H1 (cell line): ENCODE data around the gene NR4A2. TPM values are rescaled to one million over a fixed set of nuclear protein-coding genes. Genes with fewer than 3 reads are reported as not detected.

ENCODE experiments used
- BCL11A ChIP-seq, 2 experiments: IDR thresholded peaks; one replicate each; pipeline ENCODE4 v1.6.1; 2011; ENCODE audit warnings: low read depth in 2 of 2, low read length in 2 of 2, mild to moderate bottlenecking in 2 of 2
- CHD1 ChIP-seq: IDR thresholded peaks from 2 replicates; pipeline ENCODE4 v1.6.1; 2012; ENCODE audit warnings: low read depth, low read length, improper control_type of control experiment
- KDM1A ChIP-seq: fragments of 200-600, 300-600 bp; sonication (generic); IDR thresholded peaks from 2 replicates; pipeline ENCODE4 v1.7.1; 2016; ENCODE audit warnings: mild to moderate bottlenecking, low read length, borderline replicate concordance
- NANOG ChIP-seq: IDR thresholded peaks from 2 replicates; pipeline ENCODE4 v1.6.1; 2011; ENCODE audit warnings: low read length, low read depth, mild to moderate bottlenecking, inconsistent platforms; ENCODE audit not compliant: insufficient read depth, poor library complexity, severe bottlenecking
- SIX5 ChIP-seq: IDR thresholded peaks from 2 replicates; pipeline ENCODE4 v1.6.1; 2011; ENCODE audit warnings: mild to moderate bottlenecking, low read depth, low read length
- YY1 ChIP-seq: IDR thresholded peaks from 2 replicates; pipeline ENCODE4 v1.6.1; 2011; ENCODE audit warnings: low read depth, mild to moderate bottlenecking, low read length
- polyA plus RNA-seq, 7 experiments: library from polyadenylated mRNA; depleted of rRNA in 3 of 7; stranded (reverse) in 5 of 7; unstranded in 2 of 7; fragments of >200 nt in 5 of 7; fragments of 200-250 nt in 2 of 7; gene quantifications; 1 replicate in 5 of 7; 2 replicates in 1 of 7; 4 replicates in 1 of 7; pipeline versions ENCODE4 v1.2.1 to v1.2.3, GENCODE V29; 2011 to 2013; ENCODE audit warnings: missing spikeins in 2 of 7, mixed read lengths in 2 of 7
- total RNA-seq: library from RNA; stranded (reverse); fragmentation: NEBNext Ultra II Directional; extraction: Animal tissue kit (Norgen Biotek cat#: 25700); gene quantifications from 2 replicates; pipeline ENCODE4 v1.2.1, GENCODE V29; 2021
- TF ChIP-seq, protein P1 (sequence below): fragments of 300-600 bp; sonication (generic); IDR thresholded peaks from 2 replicates; pipeline ENCODE4 v1.7.1; 2012; ENCODE audit warnings: low read length, moderate library complexity, mild to moderate bottlenecking, inconsistent platforms; ENCODE audit not compliant: insufficient replicate concordance
- TF ChIP-seq, protein P2 (sequence below), 3 experiments: IDR thresholded peaks; 1 replicate in 2 of 3; 2 replicates in 1 of 3; pipeline versions ENCODE4 v1.5.1 to v1.6.1; 2011; ENCODE audit warnings: low read length in 3 of 3, mild to moderate bottlenecking in 3 of 3, inconsistent platforms in 2 of 3, low read depth in 1 of 3, moderate library complexity in 1 of 3; ENCODE audit not compliant: insufficient read depth in 1 of 3; ENCODE audit errors: control extremely low read depth in 1 of 3

The NR4A2 gene
- total and polyA plus RNA-seq, 2 of the 8 experiments (the other 6 are each of a cell fraction or from before 2014, with no cell fraction given): 0.15 to 1.7 TPM

DNA sequence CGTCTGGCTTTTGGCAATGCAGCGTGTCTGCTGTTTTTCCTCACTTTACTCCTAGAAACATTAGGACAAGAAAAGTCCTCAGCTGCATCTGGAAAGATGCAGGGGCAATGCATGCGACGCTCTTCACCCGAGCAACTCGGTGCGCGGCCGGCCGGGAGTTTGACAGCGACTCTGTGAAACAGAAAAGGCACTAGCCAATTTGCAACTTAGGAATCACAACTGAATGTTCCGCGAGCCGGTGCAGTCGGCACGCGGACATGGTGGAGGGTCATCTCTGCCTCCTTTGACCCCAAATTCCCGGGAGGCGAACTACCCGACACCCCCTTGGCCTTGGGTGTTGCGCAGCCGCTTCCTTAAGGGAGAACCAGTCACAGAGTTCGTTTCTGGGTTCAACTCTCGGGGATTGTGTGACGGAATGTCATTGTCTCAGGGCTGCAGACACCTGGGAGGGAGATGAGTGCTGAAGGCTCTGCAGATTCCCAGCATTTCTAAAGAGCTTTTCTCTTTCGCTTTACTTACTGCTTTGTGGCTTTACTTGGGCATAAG lies 9.8 kb downstream of the NR4A2 start (continued):
- TF ChIP-seq NANOG: no peak
- TF ChIP-seq, protein P1, sequence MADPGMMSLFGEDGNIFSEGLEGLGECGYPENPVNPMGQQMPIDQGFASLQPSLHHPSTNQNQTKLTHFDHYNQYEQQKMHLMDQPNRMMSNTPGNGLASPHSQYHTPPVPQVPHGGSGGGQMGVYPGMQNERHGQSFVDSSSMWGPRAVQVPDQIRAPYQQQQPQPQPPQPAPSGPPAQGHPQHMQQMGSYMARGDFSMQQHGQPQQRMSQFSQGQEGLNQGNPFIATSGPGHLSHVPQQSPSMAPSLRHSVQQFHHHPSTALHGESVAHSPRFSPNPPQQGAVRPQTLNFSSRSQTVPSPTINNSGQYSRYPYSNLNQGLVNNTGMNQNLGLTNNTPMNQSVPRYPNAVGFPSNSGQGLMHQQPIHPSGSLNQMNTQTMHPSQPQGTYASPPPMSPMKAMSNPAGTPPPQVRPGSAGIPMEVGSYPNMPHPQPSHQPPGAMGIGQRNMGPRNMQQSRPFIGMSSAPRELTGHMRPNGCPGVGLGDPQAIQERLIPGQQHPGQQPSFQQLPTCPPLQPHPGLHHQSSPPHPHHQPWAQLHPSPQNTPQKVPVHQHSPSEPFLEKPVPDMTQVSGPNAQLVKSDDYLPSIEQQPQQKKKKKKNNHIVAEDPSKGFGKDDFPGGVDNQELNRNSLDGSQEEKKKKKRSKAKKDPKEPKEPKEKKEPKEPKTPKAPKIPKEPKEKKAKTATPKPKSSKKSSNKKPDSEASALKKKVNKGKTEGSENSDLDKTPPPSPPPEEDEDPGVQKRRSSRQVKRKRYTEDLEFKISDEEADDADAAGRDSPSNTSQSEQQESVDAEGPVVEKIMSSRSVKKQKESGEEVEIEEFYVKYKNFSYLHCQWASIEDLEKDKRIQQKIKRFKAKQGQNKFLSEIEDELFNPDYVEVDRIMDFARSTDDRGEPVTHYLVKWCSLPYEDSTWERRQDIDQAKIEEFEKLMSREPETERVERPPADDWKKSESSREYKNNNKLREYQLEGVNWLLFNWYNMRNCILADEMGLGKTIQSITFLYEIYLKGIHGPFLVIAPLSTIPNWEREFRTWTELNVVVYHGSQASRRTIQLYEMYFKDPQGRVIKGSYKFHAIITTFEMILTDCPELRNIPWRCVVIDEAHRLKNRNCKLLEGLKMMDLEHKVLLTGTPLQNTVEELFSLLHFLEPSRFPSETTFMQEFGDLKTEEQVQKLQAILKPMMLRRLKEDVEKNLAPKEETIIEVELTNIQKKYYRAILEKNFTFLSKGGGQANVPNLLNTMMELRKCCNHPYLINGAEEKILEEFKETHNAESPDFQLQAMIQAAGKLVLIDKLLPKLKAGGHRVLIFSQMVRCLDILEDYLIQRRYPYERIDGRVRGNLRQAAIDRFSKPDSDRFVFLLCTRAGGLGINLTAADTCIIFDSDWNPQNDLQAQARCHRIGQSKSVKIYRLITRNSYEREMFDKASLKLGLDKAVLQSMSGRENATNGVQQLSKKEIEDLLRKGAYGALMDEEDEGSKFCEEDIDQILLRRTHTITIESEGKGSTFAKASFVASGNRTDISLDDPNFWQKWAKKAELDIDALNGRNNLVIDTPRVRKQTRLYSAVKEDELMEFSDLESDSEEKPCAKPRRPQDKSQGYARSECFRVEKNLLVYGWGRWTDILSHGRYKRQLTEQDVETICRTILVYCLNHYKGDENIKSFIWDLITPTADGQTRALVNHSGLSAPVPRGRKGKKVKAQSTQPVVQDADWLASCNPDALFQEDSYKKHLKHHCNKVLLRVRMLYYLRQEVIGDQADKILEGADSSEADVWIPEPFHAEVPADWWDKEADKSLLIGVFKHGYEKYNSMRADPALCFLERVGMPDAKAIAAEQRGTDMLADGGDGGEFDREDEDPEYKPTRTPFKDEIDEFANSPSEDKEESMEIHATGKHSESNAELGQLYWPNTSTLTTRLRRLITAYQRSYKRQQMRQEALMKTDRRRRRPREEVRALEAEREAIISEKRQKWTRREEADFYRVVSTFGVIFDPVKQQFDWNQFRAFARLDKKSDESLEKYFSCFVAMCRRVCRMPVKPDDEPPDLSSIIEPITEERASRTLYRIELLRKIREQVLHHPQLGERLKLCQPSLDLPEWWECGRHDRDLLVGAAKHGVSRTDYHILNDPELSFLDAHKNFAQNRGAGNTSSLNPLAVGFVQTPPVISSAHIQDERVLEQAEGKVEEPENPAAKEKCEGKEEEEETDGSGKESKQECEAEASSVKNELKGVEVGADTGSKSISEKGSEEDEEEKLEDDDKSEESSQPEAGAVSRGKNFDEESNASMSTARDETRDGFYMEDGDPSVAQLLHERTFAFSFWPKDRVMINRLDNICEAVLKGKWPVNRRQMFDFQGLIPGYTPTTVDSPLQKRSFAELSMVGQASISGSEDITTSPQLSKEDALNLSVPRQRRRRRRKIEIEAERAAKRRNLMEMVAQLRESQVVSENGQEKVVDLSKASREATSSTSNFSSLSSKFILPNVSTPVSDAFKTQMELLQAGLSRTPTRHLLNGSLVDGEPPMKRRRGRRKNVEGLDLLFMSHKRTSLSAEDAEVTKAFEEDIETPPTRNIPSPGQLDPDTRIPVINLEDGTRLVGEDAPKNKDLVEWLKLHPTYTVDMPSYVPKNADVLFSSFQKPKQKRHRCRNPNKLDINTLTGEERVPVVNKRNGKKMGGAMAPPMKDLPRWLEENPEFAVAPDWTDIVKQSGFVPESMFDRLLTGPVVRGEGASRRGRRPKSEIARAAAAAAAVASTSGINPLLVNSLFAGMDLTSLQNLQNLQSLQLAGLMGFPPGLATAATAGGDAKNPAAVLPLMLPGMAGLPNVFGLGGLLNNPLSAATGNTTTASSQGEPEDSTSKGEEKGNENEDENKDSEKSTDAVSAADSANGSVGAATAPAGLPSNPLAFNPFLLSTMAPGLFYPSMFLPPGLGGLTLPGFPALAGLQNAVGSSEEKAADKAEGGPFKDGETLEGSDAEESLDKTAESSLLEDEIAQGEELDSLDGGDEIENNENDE: no peak
- no peak for TF ChIP-seq CHD1
- no peak for TF ChIP-seq YY1
- no peak for TF ChIP-seq BCL11A (IDR thresholded peaks at IDR 0.05; ENCODE audit: low read depth in 2 of 2, low read length in 2 of 2)
- TF ChIP-seq, protein P2, sequence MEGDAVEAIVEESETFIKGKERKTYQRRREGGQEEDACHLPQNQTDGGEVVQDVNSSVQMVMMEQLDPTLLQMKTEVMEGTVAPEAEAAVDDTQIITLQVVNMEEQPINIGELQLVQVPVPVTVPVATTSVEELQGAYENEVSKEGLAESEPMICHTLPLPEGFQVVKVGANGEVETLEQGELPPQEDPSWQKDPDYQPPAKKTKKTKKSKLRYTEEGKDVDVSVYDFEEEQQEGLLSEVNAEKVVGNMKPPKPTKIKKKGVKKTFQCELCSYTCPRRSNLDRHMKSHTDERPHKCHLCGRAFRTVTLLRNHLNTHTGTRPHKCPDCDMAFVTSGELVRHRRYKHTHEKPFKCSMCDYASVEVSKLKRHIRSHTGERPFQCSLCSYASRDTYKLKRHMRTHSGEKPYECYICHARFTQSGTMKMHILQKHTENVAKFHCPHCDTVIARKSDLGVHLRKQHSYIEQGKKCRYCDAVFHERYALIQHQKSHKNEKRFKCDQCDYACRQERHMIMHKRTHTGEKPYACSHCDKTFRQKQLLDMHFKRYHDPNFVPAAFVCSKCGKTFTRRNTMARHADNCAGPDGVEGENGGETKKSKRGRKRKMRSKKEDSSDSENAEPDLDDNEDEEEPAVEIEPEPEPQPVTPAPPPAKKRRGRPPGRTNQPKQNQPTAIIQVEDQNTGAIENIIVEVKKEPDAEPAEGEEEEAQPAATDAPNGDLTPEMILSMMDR (IDR thresholded peaks at IDR 0.05; ENCODE audit: control extremely low read depth in 1 of 3, insufficient read depth in 1 of 3, low read depth in 1 of 3, low read length in 3 of 3): no peak
- no peak for TF ChIP-seq KDM1A
- TF ChIP-seq SIX5: no peak
